GM18870 (cell line): ENCODE data around the gene NTMT2.

ENCODE experiments used
- ATAC-seq: cut with Tn5 transposase; IDR thresholded peaks from one replicate; pipeline ENCODE4 v1.9.1; 2021; ENCODE audit warnings: moderate library complexity; ENCODE audit not compliant: unreplicated experiment

NTMT2 gene

GRCh38 chr1:170204121-170204520 lies 58.4 kb downstream of the NTMT2 start:
- no peak for ATAC-seq

GRCh38 chr1:170205301-170205700 lies 59.5 kb downstream of the NTMT2 start:
- no peak for ATAC-seq

GRCh38 chr1:170209125-170209524 lies 63.4 kb downstream of the NTMT2 start:
- ATAC-seq = no peak

- no peak for ATAC-seq
Observed at GRCh38 chr1:170210142-170210541, 64.4 kb downstream of the NTMT2 start.

- ATAC-seq = no peak
Observed at GRCh38 chr1:170213596-170213995, 67.8 kb downstream of the NTMT2 start.

- ATAC-seq = peak; percentile 77
Observed at GRCh38 chr1:170214117-170215032, 68.6 kb downstream of the NTMT2 start.

GRCh38 chr1:170215072-170215885 lies 69.5 kb downstream of the NTMT2 start:
- no peak for ATAC-seq

- no peak for ATAC-seq
Observed at GRCh38 chr1:170217517-170218256, 71.9 kb downstream of the NTMT2 start.

GRCh38 chr1:170218257-170218650 lies 72.5 kb downstream of the NTMT2 start:
- no peak for ATAC-seq
